ENCODE results near the gene CA10. TPM values are rescaled to one million over a fixed set of nuclear protein-coding genes. Genes with fewer than 3 reads are reported as not detected.

Gene CA10
- total RNA-seq, 4 donors from 2014 or later, result 0.96 to 4.1 (median 1.1) TPM; not detected in 1

DNA sequence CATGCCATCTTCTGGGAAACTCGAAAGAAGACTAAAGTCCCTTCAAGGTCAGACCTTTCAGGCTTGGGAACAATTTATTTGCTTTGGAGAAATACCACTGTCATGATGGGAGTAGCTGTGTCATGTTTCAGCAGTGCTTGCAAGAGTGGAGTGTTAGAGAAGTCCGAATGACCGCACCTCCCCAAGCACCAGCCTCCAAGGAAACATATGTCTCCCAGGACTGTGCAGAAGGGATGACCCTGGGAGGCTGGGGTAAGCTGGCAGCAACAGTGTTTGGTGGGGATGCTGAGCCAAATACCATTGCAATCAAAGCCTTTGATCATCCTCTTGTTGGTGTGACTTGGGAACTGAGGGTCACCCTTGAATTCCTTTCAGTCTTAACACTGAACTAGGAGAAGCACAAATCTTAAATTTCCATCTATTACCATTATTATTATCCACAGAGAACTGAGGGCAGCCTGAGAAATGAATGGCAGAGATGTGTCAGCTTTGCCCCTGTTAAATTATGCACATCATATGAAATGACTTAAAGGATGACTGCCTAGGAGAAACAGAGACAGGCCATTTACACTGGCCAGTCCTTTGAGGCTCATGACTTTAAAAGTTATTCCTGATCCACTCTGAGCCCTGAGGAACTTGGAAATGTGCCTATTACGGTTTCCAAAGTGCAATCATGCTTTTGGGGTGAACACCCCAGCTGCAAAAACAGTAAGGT, 244.9 kb downstream of the CA10 start:
- TF ChIP-seq, protein P1, sequence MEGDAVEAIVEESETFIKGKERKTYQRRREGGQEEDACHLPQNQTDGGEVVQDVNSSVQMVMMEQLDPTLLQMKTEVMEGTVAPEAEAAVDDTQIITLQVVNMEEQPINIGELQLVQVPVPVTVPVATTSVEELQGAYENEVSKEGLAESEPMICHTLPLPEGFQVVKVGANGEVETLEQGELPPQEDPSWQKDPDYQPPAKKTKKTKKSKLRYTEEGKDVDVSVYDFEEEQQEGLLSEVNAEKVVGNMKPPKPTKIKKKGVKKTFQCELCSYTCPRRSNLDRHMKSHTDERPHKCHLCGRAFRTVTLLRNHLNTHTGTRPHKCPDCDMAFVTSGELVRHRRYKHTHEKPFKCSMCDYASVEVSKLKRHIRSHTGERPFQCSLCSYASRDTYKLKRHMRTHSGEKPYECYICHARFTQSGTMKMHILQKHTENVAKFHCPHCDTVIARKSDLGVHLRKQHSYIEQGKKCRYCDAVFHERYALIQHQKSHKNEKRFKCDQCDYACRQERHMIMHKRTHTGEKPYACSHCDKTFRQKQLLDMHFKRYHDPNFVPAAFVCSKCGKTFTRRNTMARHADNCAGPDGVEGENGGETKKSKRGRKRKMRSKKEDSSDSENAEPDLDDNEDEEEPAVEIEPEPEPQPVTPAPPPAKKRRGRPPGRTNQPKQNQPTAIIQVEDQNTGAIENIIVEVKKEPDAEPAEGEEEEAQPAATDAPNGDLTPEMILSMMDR (IDR thresholded peaks at IDR 0.05), result no peak
- TF ChIP-seq POLR2AphosphoS5 (IDR thresholded peaks at IDR 0.05) (no peak), EP300 (IDR thresholded peaks at IDR 0.05; ENCODE audit: low read depth) (no peak)
- no peaks in the 10 kb centered on the region for H3K27me3 ChIP-seq
- WGBS, 2 donors (ENCODE audit: low coverage in 1 of 2), result 77 to 80% methylated on average over 2 to 4 of the region's 4 CpGs
- H3K4me3 ChIP-seq, result no peak overlapping the region
- in situ Hi-C loops (cut with MboI; ENCODE audit: low pct_ligation_motif_present in 1 of 4, low pct_unique_long_range_greater_than_20kb in 1 of 4, low sequenced_read_pairs in 3 of 4), result no loop called here
- H3K4me1 ChIP-seq, result no peaks in the 10 kb centered on the region
- H3K9me3 ChIP-seq, result no peaks in the 10 kb centered on the region
- no peak overlapping the region for H3K27ac ChIP-seq
- intact Hi-C loops (cut with DNase I; ENCODE audit: low total_unique reads), result no loop called here
- no peak for DNase-seq
- no peaks in the 10 kb centered on the region for H3K36me3 ChIP-seq

DNA sequence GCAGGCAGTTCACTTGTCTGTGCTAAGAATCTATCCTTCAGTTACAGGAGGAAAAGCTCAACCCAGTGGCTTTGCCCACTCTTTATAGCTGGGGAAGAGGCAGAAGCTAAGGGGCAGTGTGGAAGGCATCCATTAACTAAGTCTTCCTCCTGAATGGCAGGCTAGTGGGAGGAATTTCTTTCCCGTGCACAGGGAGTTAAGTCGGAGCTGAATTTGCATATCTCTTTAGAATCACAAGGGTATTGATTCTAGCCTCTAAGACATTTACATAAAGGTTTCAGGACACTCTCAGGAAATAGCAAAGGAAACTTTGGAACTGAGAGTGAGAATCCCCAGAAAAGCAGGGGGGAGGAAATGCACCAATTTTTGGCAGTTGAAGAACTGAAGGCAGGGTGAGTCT, 245.6 kb downstream of the CA10 start:
- no peak overlapping the region for H3K4me3 ChIP-seq
- no peaks in the 10 kb centered on the region for H3K27me3 ChIP-seq
- TF ChIP-seq POLR2A (IDR thresholded peaks at IDR 0.05), result no peak
- no peak for TF ChIP-seq POLR2AphosphoS5 (IDR thresholded peaks at IDR 0.05)
- TF ChIP-seq EP300 (IDR thresholded peaks at IDR 0.05; ENCODE audit: low read depth), result no peak
- in situ Hi-C loops (cut with MboI; ENCODE audit: low pct_ligation_motif_present in 1 of 4, low pct_unique_long_range_greater_than_20kb in 1 of 4, low sequenced_read_pairs in 3 of 4) (no loop called here), intact Hi-C loops (cut with DNase I; ENCODE audit: low total_unique reads) (no loop called here)
- H3K9me3 ChIP-seq, result no peaks in the 10 kb centered on the region
- no peaks in the 10 kb centered on the region for H3K36me3 ChIP-seq
- no peak for DNase-seq
- no peaks in the 10 kb centered on the region for H3K4me1 ChIP-seq
- no peak overlapping the region for H3K27ac ChIP-seq
- WGBS, 2 donors (ENCODE audit: low coverage in 1 of 2), result 46 to 80% methylated on average over 1 to 2 of the region's 2 CpGs

DNA sequence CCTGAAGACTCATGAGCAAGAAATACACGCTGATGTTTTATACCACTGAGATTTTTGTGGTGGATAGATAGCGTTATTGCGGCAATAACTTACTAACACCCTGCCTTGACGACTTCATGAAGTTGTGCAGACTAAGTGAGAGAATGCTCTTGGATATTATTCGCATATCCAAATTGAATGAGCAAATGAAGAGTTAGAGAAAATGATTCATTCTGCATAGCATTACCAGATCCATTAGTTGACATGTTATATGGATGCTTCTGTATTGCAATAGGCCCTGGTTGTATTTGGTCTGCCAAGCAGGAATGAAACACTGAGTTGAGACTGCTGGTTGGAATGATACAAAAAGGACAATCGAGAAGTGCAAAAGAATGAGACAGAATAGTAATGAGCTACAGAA, 247.3 kb downstream of the CA10 start:
- H3K27me3 ChIP-seq, result no peaks in the 10 kb centered on the region
- no peaks in the 10 kb centered on the region for H3K36me3 ChIP-seq
- intact Hi-C loops (cut with DNase I; ENCODE audit: low total_unique reads), result no loop called here
- no peaks in the 10 kb centered on the region for H3K4me1 ChIP-seq
- no peak for DNase-seq
- in situ Hi-C loops (cut with MboI; ENCODE audit: low pct_ligation_motif_present in 1 of 4, low pct_unique_long_range_greater_than_20kb in 1 of 4, low sequenced_read_pairs in 3 of 4), result no loop called here
- 91 to 96% methylated on average over 3 to 6 of the region's 6 CpGs for whole genome bisulfite sequencing, 2 donors (ENCODE audit: low coverage in 1 of 2)
- no peak overlapping the region for H3K27ac ChIP-seq
- H3K4me3 ChIP-seq, result no peak overlapping the region
- TF ChIP-seq EP300 (IDR thresholded peaks at IDR 0.05; ENCODE audit: low read depth), result no peak
- TF ChIP-seq, protein P1 (IDR thresholded peaks at IDR 0.05), result no peak
- no peak for TF ChIP-seq POLR2AphosphoS5 (IDR thresholded peaks at IDR 0.05)
- H3K9me3 ChIP-seq, result no peaks in the 10 kb centered on the region

DNA sequence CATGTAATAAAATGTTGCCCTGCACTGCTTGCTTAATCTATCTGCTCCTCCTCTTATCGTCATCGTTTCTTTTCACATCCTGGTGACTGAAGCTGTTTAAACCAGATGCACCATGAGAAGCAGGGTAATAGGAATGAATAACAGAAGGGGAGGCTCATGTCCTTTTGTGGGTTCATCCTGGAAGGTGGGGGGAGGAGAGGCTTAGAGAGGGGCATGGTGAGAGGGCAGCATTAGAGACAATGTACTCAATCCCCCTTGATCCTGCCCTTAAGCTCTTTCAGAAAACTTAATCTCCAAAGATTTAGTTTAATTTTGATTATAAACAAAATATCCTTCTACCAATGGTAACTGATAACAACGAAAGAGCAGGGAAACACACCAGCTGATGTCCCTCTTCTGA, 248.5 kb downstream of the CA10 start:
- in situ Hi-C loops (cut with MboI; ENCODE audit: low pct_ligation_motif_present in 1 of 4, low pct_unique_long_range_greater_than_20kb in 1 of 4, low sequenced_read_pairs in 3 of 4) (no loop called here), intact Hi-C loops (cut with DNase I; ENCODE audit: low total_unique reads) (no loop called here)
- no peak for TF ChIP-seq POLR2A (IDR thresholded peaks at IDR 0.05)
- TF ChIP-seq, protein P1 (IDR thresholded peaks at IDR 0.05), result no peak
- no peak for TF ChIP-seq EP300 (IDR thresholded peaks at IDR 0.05; ENCODE audit: low read depth)
- no peak for TF ChIP-seq POLR2AphosphoS5 (IDR thresholded peaks at IDR 0.05)
- Histone ChIP-seq H3K27me3 (no peaks in the 10 kb centered on the region), H3K4me1 (no peaks in the 10 kb centered on the region), H3K36me3 (no peaks in the 10 kb centered on the region), H3K4me3 (no peak overlapping the region), H3K27ac (no peak overlapping the region), H3K9me3 (no peaks in the 10 kb centered on the region)
- WGBS, 2 donors (ENCODE audit: low coverage in 1 of 2), result 51 to 52% methylated on average over 3 of the region's 3 CpGs
- no peak for DNase-seq

Measured in transverse colon (tissue), 4 donors.